Neural progenitor cell (in vitro differentiated cells): Measurements from ENCODE around the gene ELOVL2.
"Not testable (repeated sequence)": the region's sequence is repeated elsewhere in the genome, so short reads cannot be mapped to it uniquely, and the experiment has no call there.

Source experiments
- EZH2 ChIP-seq: fragments of 200-600 bp; sonication (generic); IDR thresholded peaks from 2 replicates; pipeline ENCODE4 v1.6.1; 2017; ENCODE audit warnings: antibody characterized with exemption, mild to moderate bottlenecking, moderate library complexity
- TF ChIP-seq, protein P1 (sequence below): fragments of 200-600 bp; sonication (generic); IDR thresholded peaks from 2 replicates; pipeline ENCODE4 v1.5.1; 2017; ENCODE audit warnings: antibody characterized with exemption, mild to moderate bottlenecking

DNA sequence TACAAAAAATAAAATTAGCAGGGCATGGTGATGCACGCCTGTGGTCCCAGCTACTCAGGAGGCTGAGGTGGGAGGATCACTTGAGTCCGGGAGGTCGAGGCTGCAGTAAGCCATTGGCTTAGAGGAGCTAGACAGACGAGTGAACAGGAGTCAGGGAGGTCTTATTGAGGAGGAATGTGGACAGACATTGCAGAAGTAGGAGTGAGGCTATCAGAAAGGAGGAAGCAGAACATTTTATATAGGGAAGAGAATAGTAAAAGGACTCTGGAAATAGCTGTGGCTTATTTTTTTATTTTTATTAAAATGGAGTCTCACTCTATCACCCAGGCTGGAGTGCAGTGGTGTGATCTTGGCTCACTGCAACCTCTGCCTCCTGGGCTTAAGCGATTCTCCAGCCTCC is 47.0 kb upstream of the ELOVL2 start:
- TF ChIP-seq, protein P1, sequence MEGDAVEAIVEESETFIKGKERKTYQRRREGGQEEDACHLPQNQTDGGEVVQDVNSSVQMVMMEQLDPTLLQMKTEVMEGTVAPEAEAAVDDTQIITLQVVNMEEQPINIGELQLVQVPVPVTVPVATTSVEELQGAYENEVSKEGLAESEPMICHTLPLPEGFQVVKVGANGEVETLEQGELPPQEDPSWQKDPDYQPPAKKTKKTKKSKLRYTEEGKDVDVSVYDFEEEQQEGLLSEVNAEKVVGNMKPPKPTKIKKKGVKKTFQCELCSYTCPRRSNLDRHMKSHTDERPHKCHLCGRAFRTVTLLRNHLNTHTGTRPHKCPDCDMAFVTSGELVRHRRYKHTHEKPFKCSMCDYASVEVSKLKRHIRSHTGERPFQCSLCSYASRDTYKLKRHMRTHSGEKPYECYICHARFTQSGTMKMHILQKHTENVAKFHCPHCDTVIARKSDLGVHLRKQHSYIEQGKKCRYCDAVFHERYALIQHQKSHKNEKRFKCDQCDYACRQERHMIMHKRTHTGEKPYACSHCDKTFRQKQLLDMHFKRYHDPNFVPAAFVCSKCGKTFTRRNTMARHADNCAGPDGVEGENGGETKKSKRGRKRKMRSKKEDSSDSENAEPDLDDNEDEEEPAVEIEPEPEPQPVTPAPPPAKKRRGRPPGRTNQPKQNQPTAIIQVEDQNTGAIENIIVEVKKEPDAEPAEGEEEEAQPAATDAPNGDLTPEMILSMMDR = not testable (repeated sequence)
- TF ChIP-seq EZH2 = not testable (repeated sequence)
